A172 (cell line): ENCODE measurements around the gene AFF4. TPM values are rescaled to one million over a fixed set of nuclear protein-coding genes. Genes with fewer than 3 reads are reported as not detected.
"Not testable (repeated sequence)": the region's sequence is repeated elsewhere in the genome, so short reads cannot be mapped to it uniquely, and the experiment has no call there.

Experiments
- DNase-seq: peaks from one replicate; pipeline ENCODE4 v3.0.0-alpha.2; 2015; ENCODE audit warnings: low spot score
- total RNA-seq: library from RNA; depleted of rRNA; stranded (reverse); fragments of >200 nt; shearing (Covaris generic); gene quantifications from 2 replicates; pipeline ENCODE4 v1.2.3, GENCODE V29; 2014; rRNA removed

Gene AFF4
- 40.1 and 48.0 TPM in 2 replicates for total RNA-seq

DNA sequence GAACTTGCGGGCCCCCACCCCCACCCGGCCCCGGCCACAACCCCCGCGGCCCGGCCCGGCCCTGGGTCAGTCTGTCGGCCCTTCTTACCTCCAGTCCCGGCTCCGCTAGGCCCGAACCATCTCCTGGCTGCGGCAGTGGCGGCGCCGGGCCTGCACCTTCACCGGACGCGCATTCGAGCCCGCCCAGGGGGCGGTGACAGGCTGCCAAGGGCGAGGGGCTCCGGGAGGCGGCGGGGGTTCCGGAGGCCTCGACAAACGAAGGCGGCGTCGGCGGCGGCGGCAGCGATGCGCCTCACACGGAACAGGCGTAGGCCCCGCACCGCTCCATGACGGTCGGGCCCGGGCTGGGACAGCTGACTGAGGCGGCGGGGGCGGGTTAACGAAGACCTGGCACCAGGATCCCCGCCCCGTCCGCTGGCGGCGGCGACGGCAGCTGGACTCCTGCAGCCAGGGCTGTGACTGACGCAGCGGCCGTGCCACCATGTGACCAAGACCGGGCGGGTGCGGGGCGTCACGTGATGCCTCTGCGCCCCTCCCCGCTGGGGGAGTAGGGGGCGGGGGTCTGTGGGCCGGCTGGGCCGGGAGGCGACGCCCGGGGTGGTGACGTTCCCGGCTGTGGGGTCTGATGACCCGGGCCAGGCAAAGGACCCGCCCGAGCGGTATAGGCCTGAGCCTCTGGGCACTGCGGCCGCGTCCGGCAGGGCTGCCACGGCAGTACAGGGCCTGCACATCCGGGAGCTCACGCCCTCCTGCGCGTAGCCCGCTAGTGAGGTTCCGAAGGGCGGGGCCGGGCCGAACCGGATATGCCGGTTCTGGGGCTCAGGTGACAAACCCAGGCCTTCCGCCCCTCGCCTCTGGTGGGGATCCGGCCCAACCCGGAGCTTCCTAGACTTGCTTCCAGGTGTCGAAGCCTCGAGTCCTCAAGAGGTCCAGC, at the start of gene AFF4:
AFF4 (minus strand) TSS at position 464 of the 934 bp plus-strand sequence. CDS start 26,445 bp downstream, outside the sequence.
- peak; percentile 92 for DNase-seq

- DNase-seq: not testable (repeated sequence)
Observed at GRCh38 chr5:133008455-133008854, 45.0 kb upstream of the AFF4 start.

- DNase-seq: no peak
Observed at GRCh38 chr5:133006653-133007052, 43.2 kb upstream of the AFF4 start.

DNA sequence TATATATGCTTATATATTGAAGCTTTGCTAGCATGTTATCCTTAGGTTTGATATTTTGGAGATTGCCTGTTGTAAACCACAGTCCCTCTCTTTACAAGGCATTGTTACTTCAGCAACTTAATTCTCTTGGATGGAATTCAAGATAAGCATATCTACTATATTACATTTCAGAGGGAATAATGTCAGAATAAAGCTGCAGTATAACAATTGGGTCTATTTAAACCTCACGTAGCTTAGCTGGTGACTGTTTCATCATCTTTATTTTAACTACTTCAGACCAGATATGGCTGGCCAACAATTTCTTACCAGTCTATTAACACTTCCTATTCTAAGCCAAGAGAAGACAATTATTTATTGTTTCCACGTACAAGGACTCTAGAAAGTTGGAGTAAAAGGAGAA, 35.8 kb upstream of the AFF4 start:
- no peak for DNase-seq

DNA sequence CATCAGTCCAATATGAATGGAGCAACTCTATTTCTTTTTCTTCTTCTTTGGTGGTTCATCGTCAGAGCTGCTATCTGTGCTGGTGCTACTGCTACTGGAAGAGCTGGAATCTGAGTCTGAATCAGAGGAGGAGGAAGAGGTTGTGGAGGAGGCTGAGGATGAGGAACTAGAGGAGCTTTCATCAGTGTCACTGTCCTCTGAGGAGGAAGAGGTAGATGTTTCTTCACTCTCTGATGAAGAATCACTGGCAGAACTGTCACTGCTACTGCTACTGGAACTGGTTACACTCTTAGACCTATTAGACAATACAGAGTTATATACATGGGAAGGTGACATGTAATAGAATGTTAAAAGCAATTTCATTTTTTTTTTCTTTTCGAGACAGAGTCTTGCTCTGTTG, 35.1 kb upstream of the AFF4 start:
- no peak for DNase-seq

- no peak for DNase-seq
Observed at GRCh38 chr5:132996307-132996706, 32.9 kb upstream of the AFF4 start.

GRCh38 chr5:132987531-132988408, 24.3 kb upstream of the AFF4 start:
- DNase-seq: no peak

DNA sequence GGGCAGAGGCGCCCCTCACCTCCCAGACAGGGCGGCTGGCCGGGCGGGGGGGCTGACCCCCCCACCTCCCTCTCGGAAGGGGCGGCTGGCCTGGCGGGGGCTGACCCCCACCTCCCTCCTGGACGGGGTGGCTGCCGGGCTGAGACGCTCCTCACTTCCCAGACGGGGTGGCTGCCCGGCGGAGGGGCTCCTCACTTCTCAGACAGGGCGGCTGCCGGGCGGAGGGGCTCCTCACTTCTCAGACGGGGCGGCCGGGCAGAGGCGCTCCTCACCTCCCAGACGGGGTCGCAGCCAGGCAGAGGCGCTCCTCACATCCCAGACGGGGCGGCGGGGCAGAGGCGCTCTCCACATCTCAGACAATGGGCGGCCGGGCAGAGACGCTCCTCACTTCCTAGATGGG, 19.5 kb upstream of the AFF4 start:
- not testable (repeated sequence) for DNase-seq

GRCh38 chr5:132981288-132981687, 17.9 kb upstream of the AFF4 start:
- no peak for DNase-seq

- no peak for DNase-seq
Observed at GRCh38 chr5:132979976-132980375, 16.5 kb upstream of the AFF4 start.

DNA sequence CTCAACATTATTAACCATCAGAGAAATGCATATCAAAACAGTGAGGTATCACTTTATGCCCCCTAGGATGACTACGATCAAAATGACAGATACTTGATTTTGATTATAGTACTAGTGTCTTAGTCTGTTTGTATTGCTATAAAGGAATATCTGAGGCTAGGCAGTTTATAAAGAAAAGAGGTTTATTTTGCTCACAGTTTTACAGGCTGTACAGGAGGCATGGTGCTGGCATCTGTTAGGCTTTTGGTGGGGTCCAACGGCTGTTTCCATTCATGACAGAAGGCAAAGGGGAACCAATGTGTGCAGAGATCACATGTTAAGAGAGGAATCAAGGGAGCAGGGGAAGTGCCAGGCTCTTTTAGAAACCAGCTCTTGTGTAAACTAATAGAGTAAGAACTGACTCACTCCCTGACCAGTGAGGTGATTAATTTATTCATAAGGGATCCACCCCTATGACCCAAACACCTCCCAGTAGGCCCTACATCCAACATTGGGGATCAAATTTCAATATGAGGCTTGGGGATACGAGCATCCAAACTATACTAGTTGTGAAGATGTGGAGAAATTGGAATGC, 16.0 kb upstream of the AFF4 start:
- DNase-seq: no peak

DNA sequence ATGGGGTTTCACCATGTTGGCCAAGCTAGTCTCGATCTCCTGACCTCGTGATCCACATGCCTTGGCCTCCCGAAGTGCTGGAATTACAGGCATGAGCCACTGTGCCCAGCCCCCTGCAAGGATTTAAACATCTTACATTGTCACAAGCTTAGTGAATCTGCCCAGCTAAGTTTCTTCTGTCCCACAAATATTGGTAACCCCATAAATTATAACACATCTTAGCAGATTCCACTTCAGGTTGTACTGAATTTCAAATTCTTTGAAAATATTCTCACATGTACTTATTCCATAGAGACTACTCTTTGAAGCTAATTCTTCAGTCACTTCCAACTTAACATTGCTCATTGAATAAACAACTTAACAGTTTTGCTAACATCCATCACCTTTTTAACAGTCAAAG, 13.4 kb upstream of the AFF4 start:
- no peak for DNase-seq

GRCh38 chr5:132972436-132972828, 9.0 kb upstream of the AFF4 start:
- DNase-seq: not testable (repeated sequence)

- DNase-seq: peak; percentile 69
Observed at GRCh38 chr5:132971483-132972435, 8.3 kb upstream of the AFF4 start.

DNA sequence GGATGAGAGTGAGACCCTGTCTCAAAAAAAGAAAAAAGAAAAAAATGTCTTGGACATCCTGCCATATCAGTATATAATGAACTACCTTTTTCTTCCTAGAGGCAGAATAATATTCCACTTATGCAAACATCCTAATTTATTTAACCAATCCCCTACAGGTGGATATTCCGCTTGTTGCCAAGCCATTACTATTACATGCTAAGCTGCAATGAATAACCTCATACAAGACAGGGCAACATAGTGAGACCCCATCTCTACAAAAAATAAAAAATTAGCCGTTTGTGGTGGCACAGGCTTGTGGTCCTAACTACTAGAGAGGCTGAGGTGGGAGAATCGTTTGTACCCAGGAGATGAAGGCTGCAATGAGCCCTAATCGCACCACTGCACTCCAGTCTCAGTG, 1.7 kb upstream of the AFF4 start:
- DNase-seq: no peak

GRCh38 chr5:132962429-132963021, 909 bp downstream of the AFF4 start:
- peak; percentile 62 for DNase-seq

GRCh38 chr5:132961887-132962286, 1.5 kb downstream of the AFF4 start:
- peak; percentile 40 for DNase-seq

- DNase-seq: peak; percentile 52
Observed at GRCh38 chr5:132961123-132961815, 2.2 kb downstream of the AFF4 start.

- not testable (repeated sequence) for DNase-seq
Observed at GRCh38 chr5:132956166-132956799, 7.2 kb downstream of the AFF4 start.
